ENCODE results near the gene NRAP. TPM values are rescaled to one million over a fixed set of nuclear protein-coding genes. Genes with fewer than 3 reads are reported as not detected.

NRAP gene
- total RNA-seq, 1 donor from 2014 or later = not detected

DNA sequence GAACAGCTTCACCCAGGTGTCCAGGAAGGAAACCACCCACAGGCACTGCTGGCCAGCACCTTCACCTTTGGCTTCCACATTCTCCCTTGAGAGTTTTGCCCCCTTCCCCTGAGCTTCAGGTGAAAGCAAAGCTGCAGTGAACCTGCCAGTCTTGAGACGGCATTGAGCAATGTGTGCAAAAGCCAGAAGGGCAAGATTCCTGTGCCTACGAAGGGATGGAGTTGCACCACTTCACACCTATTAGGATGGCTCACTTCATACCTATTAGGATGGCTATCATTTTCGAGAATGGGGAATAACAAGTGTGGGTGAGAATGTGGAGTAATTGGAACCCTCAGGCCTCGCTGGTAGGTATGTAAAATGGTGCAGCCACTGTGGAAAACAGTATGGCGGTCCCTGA, 103.8 kb downstream of the NRAP start:
- Mint-ChIP-seq H3K9me3 (ENCODE audit: unreplicated experiment) (no peaks in the 10 kb centered on the region), H3K27ac (ENCODE audit: unreplicated experiment) (no peak overlapping the region), H3K4me3 (ENCODE audit: unreplicated experiment) (no peak overlapping the region), H3K4me1 (ENCODE audit: unreplicated experiment) (no peaks in the 10 kb centered on the region), H3K27me3 (ENCODE audit: unreplicated experiment) (peaks cover 12% of the 10 kb centered on the region), H3K36me3 (ENCODE audit: low read depth, unreplicated experiment) (no peaks in the 10 kb centered on the region)
- no peak for TF ChIP-seq CTCF (IDR thresholded peaks at IDR 0.05; ENCODE audit: unreplicated experiment)
- DNase-seq (ENCODE audit: low spot score) = no peak

DNA sequence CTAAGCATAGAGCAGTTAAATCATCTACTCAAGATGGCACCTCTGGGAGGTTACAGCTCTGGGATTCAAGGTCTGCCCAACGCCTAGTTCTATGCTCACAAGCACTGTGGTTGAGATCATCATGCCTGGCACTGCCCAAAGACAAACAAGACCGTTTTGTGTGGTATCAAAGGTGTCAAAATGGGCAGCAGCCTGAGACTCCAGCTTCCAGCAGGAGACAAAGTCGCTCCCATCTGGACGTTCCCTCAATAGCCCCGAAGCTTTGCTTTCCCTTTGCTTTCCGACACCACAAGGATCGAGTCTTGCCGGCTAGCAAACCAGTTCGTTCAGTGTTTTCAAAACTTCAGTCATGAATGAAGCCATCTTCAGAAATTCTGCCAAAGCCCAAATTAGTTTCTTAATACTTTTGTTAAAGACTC, 105.9 kb downstream of the NRAP start:
- no peak for TF ChIP-seq CTCF (IDR thresholded peaks at IDR 0.05; ENCODE audit: unreplicated experiment)
- H3K27ac Mint-ChIP-seq (ENCODE audit: unreplicated experiment) = no peak overlapping the region
- DNase-seq (ENCODE audit: low spot score) = no peak
- H3K9me3 Mint-ChIP-seq (ENCODE audit: unreplicated experiment) = no peaks in the 10 kb centered on the region
- no peaks in the 10 kb centered on the region for H3K4me1 Mint-ChIP-seq (ENCODE audit: unreplicated experiment)
- no peaks in the 10 kb centered on the region for H3K36me3 Mint-ChIP-seq (ENCODE audit: low read depth, unreplicated experiment)
- no peak overlapping the region for H3K4me3 Mint-ChIP-seq (ENCODE audit: unreplicated experiment)
- peaks cover 12% of the 10 kb centered on the region for H3K27me3 Mint-ChIP-seq (ENCODE audit: unreplicated experiment)

DNA sequence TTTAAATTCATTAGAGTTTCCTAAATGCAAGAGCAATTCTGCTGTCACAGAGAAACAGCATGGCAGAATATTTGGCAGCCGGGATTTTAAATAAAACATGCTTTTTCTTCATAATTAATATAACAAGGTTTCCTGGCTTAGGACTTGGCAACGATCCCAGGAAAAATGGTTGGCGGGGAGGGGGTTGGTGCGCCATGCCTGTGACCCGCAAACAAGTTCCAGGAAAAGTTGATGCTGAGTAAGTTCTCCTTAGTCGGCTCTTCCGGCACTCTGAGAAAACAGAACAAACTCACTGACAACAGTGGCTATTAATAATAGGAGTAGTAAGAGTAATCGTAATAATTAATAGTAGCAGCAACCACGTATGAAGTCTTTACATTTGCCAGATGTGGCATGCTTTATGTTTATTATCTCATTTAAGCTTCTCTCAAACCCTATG, 106.4 kb downstream of the NRAP start:
- no peak for TF ChIP-seq CTCF (IDR thresholded peaks at IDR 0.05; ENCODE audit: unreplicated experiment)
- peaks cover 12% of the 10 kb centered on the region for H3K27me3 Mint-ChIP-seq (ENCODE audit: unreplicated experiment)
- H3K36me3 Mint-ChIP-seq (ENCODE audit: low read depth, unreplicated experiment) = no peaks in the 10 kb centered on the region
- DNase-seq (ENCODE audit: low spot score) = no peak
- no peak overlapping the region for H3K4me3 Mint-ChIP-seq (ENCODE audit: unreplicated experiment)
- no peak overlapping the region for H3K27ac Mint-ChIP-seq (ENCODE audit: unreplicated experiment)
- no peaks in the 10 kb centered on the region for H3K9me3 Mint-ChIP-seq (ENCODE audit: unreplicated experiment)
- no peaks in the 10 kb centered on the region for H3K4me1 Mint-ChIP-seq (ENCODE audit: unreplicated experiment)

DNA sequence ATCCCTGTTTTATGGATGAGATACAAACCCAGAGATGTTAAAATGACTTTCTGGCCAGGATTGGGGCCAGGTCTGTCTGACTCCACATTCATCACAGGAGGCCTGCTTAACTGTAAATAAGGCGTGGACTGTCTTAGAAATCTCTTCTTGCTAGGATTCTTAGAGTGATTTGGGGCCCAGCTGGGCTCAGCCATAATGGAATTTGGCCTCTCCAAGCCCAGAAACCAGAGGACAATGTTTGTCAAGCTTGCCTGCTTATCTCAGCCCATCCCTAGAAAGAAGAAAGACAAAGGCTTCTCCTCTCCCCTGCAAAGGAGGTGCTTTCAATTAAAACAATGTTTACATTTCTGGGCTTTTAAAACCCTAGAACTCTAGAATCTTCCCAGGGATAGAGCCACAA, 108.1 kb downstream of the NRAP start:
- H3K4me3 Mint-ChIP-seq (ENCODE audit: unreplicated experiment) = no peak overlapping the region
- no peaks in the 10 kb centered on the region for H3K9me3 Mint-ChIP-seq (ENCODE audit: unreplicated experiment)
- TF ChIP-seq CTCF (IDR thresholded peaks at IDR 0.05; ENCODE audit: unreplicated experiment) = no peak
- H3K4me1 Mint-ChIP-seq (ENCODE audit: unreplicated experiment) = peaks cover 3% of the 10 kb centered on the region
- DNase-seq (ENCODE audit: low spot score) = no peak
- no peaks in the 10 kb centered on the region for H3K36me3 Mint-ChIP-seq (ENCODE audit: low read depth, unreplicated experiment)
- H3K27ac Mint-ChIP-seq (ENCODE audit: unreplicated experiment) = no peak overlapping the region
- peaks cover 11% of the 10 kb centered on the region for H3K27me3 Mint-ChIP-seq (ENCODE audit: unreplicated experiment)

DNA sequence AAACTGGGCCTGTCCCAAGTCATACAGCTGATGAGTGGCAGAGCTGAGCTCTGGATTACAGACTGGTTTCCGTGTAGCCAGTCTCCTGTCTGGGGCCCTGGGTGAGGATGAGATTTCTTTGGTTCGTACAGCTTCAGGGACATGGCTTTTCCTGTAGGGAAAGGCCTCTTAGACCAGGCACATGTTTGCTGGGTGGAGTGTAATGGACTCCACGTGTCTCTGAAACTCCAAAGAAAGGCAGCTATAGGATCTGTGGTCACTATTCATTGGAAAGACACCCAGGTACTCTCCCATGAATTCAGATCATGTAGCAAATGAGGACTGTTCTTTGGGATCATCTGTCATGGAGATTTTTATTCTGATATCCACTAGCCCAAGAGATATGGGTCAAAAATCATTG, 108.6 kb downstream of the NRAP start:
- H3K4me3 Mint-ChIP-seq (ENCODE audit: unreplicated experiment) = no peak overlapping the region
- peaks cover 11% of the 10 kb centered on the region for H3K27me3 Mint-ChIP-seq (ENCODE audit: unreplicated experiment)
- H3K4me1 Mint-ChIP-seq (ENCODE audit: unreplicated experiment) = peaks cover 6% of the 10 kb centered on the region
- no peaks in the 10 kb centered on the region for H3K36me3 Mint-ChIP-seq (ENCODE audit: low read depth, unreplicated experiment)
- DNase-seq (ENCODE audit: low spot score) = no peak
- H3K9me3 Mint-ChIP-seq (ENCODE audit: unreplicated experiment) = no peaks in the 10 kb centered on the region
- no peak overlapping the region for H3K27ac Mint-ChIP-seq (ENCODE audit: unreplicated experiment)
- no peak for TF ChIP-seq CTCF (IDR thresholded peaks at IDR 0.05; ENCODE audit: unreplicated experiment)
